Activated CD8-positive, alpha-beta memory T cell treated with anti-CD3 and anti-CD28 coated beads, Interleukin-2, amount 50 U/mL, for 24 hours (primary cell): Measurements from ENCODE around the gene APP.

Source experiments
- DNase-seq: peaks from one replicate; pipeline ENCODE4 v3.0.0-alpha.2; 2020; ENCODE audit errors: extremely low read depth

Gene APP

GRCh38 chr21:25904044-25904695 is 266.4 kb downstream of the APP start:
- no peak for DNase-seq

GRCh38 chr21:25903607-25904006 is 267.0 kb downstream of the APP start:
- DNase-seq = no peak

DNA sequence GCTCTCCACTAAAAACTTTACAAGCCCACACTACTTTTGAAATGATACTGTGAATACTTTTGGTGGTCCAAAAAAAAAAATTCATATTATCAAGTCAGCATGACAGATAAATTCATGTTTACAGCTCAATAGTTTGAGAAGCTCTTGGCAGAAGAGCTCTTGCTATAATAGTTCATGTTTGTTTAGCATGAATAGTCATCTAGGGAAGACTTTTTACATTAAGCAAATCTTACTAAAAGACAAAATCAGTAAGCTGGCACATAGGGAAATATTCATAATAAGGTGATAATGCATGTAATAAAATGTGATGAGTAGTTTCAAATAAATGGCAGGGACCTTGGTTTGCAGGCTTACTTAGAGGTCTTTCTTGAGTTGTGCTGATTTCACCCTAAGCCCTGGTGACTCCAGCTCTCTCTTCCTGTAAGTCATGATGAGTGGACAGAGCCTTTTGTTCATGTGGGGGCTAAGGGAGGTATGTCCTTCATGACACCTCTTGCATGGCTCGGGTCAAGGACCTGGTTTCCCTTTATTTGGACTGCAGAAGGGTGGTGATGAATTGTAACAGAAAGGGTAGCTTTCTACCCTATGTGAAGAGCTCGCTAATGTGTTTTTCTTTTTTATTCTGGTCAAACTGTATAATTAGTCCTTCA is 269.1 kb downstream of the APP start:
- no peak for DNase-seq

DNA sequence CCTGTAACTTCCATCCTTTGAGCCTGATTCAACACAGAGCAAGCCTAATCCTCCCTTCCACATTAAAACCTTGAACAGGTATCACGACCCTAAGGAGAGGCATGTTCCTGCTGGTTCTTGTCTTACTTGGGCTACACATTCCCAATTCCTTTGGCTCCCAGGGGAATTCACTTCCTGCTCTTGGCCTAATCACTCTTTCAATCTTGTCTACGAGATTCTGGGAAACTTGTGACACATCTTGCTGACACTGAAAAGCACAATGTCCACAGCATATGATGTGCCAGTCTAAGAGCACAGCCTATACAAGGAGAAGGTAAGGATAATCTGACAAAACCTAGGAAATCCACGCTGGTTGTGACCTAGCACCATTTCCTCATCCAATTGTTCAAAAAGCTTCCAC is 271.9 kb downstream of the APP start:
- no peak for DNase-seq

DNA sequence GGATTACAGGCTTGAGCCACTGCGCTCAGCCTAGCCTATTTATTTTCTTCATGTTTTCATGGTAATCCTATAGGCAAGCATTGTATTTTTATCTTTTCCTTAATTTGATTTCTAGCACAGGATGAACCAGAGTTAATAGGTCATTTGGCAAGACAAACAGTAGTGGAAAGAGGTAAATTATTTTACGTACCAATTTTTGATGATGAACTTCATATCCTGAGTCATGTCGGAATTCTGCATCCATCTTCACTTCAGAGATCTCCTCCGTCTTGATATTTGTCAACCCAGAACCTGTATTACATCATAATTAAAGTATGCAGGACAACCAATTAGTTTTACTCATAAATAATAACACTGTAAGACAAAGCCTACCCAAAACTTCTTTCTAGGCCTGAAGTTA is 273.2 kb downstream of the APP start:
- no peak for DNase-seq

DNA sequence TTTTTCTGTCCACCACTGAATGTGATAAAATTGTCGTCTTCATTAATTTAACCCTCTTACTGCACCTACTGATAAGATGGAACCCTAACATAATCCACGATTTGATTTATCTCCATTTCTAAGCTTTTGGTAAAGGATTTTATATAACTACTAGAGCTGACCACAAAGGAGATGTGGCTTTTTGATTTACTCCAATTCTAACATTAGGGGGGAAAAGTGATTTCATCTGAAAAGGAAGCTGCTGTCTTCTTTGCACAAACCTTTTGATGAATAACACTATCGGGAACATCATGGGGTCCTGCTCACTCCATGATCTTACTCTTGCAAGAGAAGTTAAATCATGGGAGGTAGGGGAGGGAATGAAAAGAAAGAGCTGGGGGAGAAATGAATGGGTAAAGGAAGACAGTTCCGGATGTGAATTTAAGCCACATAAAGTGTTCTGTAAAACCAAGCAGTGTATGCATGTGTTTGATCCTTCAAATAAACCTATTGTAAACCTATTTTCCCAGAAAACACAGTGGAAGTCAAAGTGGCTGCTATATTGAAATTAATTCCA is 274.0 kb downstream of the APP start:
- DNase-seq = no peak

GRCh38 chr21:25895565-25896205 is 274.9 kb downstream of the APP start:
- no peak for DNase-seq

- no peak for DNase-seq
Observed at GRCh38 chr21:25893191-25893590, 277.4 kb downstream of the APP start.

DNA sequence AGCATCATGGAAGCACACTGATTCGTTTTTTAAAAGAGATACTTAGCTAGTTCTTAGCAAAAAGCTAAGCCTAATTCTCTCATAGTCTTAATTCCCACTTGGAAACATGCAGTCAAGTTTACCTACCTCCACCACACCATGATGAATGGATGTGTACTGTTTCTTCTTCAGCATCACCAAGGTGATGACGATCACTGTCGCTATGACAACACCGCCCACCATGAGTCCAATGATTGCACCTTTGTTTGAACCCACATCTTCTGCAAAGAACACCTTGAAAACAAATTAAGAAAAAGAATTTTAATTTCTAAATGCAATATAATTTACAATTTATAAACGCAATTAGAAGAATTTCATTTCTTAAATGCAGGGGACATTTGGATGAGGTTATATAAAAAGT is 279.0 kb downstream of the APP start:
- no peak for DNase-seq

DNA sequence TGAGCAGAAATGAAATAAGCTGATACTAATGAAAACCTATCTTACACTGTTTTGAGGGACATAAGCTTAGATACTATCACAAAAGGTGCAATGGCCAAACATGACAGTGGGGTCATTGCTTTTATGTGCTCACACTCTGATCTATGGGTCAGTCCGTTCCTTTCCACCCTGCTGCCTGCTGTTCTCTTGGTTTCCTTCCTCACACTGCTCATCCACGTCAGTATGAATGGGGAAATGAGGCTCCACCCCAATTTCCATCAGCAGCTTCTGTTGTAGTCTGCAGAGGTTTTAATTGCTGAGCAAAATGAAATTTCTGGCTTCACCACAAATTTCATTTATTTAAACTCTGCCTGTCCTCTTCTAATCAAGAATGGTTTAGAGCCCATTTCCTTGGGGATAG is 280.6 kb downstream of the APP start:
- DNase-seq = no peak

DNA sequence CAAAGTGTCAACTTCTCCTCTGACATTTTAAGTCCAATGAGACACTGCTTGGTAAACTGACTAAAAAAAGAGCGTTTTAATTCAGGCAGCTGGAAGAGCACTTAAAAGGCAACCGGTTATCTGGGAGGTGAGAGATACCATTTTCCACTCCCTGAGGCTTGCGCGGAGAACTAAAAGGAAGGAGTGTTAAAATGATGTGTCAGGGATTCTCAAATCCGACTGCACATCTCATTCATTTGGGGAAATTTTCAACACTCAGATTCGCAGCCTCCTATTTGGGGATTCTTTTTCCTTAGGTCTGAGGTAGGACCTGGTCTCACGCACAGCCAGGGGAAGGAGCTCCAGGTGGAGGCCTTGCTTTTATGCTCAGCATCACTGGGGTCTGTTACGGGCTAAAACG is 281.9 kb downstream of the APP start:
- no peak for DNase-seq

DNA sequence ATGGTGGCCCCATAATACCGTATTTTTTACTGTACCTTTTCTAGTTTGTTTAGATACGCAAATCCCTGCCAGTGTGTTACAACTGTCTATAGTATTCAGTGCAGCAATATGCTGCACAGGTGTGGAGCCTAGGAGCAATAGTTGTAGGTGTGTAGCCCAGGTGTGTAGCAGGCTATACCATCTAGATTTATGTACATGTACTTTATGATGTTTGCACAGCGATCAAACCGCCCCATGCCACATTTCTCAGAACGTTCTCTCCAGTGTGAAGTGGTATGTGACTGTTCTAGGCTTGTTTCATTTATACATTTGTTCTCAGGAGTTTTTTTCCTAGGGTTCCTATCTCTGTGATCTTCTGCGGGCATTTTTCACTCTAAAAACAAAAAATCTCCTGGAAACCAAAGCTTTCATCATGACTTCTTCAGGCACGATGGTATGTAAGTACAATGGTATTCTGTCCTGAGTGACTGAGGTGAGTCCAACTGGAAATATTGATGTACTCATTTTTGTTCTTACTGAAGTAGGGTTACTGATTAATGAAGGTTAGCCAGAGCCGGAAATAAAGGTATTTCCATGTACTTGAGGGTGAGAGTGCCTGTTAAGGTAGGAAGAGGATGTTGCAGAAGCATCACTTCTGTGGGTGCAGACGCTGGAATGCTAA is 282.8 kb downstream of the APP start:
- DNase-seq = no peak

DNA sequence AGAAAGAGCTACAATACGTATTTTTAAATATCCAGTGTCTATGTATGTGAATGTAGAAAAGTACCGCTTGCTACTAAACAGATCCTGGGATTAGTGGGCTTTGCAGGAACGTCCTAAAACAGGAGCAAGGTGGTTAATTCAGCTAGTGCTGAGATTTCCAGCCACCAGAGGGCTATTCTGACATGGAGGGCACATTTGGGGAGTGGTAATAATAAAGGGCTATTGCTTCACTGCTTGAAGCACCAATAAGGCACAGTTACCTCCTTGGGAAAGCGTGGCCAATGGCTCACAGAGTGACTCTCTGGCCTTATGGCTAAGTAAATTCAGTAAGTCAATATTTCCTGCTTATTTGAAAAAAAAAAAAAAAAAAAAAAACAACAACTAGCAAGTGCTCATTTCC is 283.4 kb downstream of the APP start:
- no peak for DNase-seq

GRCh38 chr21:25885880-25886279 is 284.7 kb downstream of the APP start:
- no peak for DNase-seq

DNA sequence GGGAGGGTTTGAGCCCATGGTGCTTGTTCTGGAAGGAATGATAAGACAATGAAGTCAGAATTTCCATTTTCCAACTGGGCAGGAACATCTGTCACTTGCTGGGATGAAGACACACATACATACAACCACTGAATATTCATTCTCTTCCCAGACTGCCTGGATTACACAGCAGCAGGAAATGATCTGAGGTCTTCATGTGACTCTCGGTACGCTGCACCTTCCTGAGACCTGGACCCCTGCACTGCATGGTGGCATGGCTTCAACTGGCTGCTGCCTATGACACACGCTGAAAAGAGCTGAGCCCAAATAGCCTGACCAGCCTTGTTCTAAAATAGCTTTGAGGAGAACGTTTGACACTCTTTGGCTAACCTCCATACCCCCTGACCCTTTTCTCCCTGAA is 285.2 kb downstream of the APP start:
- no peak for DNase-seq

DNA sequence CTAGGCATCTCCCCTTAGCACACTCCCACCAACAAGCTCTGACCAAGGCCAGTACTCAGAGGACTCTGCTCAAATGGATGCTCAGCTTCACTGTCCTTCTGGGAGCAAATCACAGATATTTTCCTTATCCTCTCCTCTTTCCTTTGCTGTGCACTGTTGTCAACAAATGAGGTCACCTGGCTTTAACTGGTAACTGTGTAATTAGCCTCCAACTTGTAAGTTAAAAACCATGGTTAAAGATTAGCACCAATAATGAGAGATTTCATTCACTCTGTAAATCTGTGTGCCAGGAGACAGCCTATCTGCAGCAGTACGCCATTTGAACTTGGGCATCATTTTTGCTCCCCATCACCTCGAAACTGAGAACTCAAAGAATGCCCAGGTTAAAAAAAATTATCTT is 286.3 kb downstream of the APP start:
- no peak for DNase-seq

GRCh38 chr21:25881524-25882376 is 288.8 kb downstream of the APP start:
- no peak for DNase-seq

DNA sequence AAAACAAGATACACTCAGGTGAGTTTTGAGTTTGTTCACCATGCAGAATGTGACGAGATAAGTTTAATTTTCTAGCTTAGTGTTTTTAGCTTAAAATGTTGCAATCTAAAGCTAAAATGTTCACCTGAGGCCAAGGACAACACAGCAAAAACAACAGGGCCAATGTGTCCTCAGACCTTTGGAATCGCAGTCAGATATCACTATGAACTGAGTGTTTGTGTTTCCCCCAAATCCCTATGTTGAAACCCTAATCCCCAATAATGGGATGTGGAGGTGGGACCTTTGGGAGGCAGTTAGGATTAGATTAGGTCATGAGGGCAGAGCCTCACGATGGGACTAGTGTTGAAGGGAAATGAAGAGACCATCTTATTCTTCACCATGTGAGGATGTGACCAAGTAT is 291.4 kb downstream of the APP start:
- DNase-seq = no peak

GRCh38 chr21:25878344-25878743 is 292.2 kb downstream of the APP start:
- no peak for DNase-seq

DNA sequence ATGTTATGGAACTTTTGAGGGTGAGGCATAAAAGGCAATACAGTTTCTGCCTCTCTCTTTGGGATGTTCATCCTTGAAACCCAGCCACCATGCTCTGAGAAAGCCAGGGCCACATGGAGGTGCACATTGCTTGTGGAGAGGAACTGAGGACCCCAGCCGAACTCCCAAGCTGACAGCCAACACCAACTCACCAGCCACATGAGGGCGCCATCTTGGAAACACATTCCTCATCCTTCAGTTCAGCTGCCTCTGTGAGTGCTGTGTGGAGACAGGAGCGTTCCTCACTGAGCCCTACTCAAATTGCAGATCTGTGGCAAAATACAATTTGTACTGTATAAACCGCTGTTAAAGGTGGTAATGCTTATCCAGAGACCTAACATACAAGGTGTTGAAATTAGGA is 298.3 kb downstream of the APP start:
- DNase-seq = no peak

DNA sequence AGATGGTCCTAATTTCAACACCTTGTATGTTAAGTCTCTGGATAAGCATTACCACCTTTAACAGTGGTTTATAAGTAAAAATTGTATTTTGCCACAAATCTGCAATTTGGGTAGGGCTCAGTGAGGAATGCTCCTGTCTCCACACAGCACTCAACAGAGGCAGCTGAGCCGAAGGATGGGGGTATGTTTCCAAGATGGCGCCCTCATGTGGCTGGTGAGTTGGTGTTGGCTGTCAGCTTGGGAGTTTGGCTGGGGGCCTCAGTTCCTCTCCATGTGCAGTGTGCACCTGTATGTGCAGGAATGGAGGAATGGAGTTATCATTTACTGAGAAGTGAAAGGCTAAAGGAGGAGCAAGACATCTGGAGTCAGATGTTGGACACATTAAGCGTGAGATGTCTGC is 299.0 kb downstream of the APP start:
- no peak for DNase-seq

GRCh38 chr21:25870084-25870483 is 300.5 kb downstream of the APP start:
- DNase-seq = no peak
